MV-4-11 (cell line): ENCODE data around the gene ZNF74.

Experiments used
- DNase-seq: peaks from one replicate; lab custom pipeline; 2025; lab: John Stamatoyannopoulos, UW

Gene ZNF74

DNA sequence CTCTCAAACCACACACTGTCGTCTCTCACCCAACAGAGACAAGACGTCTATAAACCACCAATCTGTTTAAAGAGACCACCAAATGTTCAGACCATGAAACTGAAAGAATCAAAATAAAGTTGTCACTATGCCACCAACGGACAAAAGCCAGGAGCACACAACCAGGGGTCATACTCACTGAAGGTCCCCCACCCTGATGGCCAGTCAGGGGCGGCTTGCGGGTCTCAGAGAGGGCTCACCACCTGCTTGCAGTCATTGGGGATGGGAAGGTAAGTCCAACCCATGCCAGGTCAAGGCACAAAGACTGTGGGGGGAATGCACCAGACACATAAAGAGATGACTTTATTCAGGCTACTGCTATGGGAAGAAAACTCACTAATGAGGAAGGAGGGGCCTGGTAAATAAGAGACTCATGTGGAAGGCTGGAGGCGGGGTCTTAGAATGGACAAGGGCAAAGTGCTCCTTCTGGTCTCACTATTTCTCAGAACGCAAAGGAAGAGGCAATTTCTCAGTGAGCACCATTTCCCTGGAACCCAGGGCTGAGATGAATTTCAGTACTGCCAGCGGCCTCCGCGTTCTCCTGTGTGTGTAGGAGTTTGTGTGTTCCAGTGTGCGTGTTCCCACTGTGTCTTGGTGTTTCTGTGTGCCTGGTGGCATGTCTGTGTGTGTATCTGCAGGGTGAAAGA lies 26.3 kb downstream of the ZNF74 start:
- no peak for DNase-seq

DNA sequence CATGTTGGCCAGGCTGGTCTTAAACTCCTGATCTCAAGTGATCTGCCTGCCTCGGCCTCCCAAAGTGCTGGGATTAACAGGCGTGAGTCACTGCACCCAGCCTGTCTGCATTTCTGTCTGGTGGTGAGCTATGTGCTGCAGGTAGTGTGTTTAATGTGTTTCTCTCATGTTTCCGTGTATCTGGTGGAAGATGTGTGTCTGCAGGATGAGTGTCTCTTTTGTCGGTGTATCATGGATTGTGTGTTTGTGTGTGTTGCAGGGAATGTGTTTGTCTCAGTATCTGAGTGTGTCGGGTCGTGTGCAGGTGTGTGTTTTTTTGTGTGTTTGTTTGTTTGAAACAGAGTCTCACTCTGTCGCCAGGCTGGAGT lies 27.5 kb downstream of the ZNF74 start:
- DNase-seq = no peak

DNA sequence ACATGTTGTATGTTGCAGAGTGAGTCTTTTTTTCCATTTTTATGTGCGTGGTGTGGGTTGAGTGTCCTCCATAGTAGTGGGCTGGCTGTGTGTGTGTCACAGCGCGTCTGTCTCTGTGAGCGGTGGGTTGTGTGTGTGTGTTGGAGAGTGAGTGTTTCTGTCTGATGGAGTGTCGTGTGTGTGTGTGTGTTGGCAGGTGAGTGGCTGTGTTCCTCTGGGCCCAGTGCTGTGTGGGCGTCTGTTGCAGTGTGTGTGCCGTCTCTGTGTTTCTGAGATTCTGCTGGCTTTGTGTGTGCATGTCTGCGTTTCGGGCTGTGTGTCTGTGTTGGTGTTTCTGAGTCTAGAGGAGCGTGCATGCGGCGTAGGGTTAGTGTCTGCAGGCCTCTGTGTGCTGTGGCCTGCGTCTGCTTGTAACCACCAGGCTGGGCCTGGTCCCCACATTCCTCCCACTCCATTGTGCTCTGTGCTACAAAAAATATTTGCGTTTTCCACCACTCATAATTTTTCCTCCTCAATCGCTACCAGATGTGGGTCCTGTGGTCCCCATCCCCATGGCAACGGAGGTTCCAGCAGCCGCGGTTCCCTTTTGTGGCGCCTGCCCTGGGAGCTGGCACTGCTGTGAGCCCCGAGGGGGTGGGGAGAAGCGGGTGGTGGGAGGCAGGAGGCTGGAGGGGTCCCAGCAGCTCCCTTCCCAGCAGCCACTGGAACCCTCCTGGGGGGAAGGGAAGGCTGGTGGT lies 28.5 kb downstream of the ZNF74 start:
- DNase-seq = peak; percentile 78

DNA sequence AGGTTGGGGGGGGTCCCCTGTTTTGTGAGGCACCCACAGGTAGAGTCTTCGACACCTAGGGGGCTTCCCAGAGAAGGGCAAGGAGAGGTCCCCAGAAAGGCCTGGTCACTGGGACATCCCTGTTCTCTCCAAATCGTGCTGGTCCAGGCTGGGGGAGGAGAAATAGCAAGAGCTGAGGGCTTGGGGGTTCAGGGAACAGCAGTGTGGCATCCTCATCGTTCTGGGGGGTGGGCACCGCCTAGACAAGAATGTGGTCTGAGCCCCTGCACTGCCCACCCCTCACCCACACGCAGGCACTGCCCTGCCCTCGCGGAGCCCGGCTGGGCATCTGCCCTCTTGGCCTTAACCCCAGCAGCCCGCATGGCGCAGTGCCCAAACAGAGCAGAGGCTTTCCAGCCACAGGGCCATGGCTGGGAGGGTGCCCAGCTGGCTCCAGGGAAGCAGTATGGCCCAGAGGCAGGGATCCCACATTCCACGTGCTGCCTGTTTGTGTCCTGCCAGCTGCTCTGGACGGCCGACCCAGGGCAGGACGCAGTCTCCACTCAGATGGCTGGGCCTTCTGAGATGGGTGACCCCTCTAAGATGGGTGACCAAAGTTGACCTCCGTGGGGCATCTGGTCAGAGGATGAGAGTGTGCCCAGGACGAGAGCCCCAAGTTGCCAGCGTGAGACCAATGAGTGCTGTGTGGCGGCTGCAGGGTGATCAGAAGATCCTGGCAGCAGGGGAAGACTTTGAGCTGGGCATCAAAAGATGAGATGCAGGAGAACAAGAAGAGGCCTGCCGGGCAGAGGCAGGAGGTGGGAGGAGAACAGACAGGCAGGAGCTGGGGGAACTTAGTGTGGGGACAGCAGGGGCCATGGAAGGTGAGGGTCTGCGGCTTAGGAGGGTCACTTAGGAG lies 29.3 kb downstream of the ZNF74 start:
- DNase-seq = no peak

DNA sequence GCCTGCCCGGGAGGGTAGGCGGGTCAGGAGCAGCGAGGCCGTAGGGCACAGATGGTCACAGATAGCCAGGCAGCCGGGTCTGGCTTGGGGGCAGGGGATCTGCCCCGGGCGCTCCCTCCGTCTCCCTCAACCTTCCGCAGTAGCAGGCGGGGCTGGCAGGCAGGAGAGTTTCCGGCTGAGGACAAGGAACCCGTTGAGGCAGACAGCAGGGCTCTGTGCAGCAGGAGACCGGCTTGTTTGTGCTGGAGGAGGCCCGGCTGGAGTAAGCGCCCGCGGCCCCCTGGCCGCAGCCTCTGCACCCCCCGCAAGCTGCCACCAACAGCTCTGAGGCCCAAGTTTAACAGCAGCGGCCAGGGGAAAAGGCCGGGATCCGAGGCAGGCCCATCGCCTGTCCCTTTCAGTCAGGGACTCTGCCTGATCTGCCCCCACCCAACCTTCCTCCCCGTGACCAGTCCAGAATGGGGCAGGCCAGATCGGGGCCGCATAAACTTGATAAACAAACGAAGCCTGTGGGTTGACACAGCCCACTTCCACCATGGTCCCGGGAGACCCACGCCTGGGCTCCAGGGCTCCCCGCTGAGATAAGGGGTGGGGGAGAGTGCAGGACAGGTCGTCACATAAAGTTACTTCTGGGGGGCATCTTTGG lies 30.1 kb downstream of the ZNF74 start:
- DNase-seq = no peak

DNA sequence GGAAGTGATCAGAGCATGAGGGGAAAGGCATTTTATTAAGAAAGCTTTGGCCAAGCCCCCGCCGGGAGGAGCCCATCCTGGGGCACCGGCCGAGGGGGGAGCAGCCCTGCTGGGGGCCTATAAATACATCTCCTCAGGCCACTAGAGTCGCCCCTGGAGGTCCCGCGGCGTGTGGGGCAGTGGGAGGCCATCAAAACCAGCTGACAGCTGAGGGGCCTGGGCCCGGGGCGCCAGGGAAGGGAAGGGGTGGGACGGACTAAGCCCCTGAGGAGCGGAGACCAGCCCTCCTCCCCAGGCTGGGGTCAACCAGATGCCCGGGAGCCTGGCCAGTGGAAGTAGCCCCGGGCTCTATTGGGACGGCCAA lies 30.6 kb downstream of the ZNF74 start:
- DNase-seq = no peak

DNA sequence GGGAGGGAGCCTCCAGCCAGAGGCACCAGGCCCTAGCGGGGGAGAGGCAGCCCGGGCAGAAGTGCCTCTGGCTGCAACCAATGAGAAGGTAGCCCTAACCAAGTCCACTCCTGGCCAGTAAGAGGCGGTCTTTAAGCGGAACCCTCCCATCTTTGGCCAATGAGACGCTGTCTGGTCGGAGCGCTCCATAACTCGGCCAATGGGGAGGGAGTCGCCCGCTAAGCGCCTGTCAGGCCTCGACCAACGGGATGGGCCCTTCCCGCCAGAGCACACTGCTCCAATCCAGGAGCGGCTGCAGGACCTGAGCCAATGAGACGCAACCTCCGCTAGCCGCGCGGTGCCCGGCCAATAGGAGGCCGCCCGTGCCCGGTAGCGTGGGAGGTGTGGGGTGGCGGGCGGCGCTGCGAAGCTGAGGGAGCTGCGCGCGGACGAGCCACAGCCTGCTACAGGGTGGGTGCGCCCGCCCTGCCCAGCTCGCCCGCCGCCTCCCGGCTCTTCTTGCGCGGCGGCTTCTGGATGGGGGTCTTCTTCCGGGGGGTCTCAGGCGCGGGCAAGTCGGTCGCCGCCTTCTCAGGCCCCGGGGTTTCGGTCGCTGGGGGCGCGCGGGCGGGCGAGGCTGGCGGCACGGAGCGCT lies 31.1 kb downstream of the ZNF74 start:
- no peak for DNase-seq

DNA sequence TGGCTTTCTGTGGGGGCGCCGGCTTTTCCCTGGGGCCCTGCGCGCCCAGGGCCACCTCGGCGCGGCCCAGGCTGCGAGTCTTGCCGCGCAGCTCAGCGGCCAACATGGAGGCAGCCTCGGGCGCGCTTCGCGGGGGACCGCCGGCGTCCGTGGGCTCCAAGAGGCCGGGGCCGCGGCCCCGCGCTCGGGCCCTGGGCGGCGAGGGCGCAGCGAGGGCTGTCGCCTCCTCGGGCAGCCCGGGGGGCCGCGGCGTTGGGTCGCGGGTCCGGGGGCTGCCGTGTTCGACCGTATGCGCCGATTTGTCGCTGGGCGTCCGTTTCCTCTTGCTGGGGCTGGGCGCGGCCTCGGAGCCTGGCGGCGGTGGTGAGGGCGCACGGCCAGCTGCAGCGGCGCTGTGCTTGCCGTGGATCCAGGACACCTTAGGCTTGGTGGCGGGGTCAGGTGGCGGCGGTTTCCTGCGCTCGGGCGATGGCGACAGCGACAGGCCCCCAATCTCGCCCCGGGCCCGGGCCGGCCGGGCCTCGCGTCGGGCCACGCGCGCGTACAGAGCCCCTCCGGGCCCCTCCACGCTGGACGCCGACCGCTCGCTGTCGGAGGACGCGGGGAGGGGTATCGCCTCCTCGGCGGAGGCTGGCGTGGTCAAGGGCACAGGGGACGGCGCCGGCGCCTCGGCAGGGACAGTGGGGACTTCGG lies 31.8 kb downstream of the ZNF74 start:
- DNase-seq = no peak

DNA sequence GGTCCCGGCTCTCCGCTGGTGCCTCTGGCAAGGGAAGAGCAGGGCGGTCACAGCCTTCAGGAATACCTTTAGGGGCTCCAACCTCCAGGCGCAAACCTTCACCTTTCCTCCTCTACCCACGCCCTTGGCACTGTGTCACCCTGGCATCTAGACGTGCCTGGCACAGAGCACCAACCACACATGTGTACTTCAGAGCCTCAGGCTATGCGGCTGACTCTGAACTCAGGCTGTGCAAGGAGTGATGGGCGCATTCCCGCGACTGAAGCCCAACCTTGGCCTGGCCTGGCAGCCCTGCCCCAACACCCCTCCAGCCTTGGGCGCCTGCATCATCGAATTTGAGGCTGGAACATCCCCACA lies 32.3 kb downstream of the ZNF74 start:
- DNase-seq = no peak

DNA sequence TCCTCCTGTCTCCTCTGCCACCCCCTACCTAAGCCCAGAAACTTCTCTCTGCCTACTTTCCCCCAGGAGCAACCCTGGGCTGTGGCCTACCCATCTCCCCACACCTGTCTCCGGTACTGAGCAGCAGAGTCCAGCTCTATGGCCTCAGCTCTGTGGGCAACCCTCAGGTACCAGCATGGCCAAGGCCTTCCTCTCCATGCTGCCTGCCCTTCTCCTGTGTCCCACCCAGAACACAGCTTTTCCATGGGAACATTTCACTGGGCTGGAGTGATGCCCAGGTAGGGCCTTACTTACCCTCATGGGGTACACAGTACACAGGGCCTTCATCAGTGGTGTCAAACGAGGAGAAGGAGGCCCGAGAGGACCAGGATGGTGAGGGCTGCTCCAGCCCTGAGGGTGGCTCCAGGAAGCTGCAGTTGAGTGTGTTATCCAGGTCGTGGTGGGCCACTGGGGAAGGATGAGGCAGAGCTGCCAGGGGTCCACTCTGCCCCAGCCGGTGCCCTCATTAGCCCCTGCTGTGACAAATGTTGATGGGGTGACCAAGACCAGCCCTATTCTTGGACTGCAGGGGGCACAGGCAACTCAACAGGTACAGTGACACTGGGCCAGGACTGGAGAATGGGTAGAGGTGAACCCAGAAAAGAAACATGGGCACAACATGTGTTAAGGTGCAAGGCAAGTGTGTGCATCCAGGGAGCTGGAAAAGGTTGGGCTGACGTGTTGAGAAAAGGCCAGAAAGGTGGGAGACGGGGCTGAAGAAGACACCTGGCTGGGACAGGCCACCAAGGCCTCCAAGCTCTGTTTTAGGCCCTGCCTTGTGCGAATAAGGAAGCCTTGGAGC lies 33.4 kb downstream of the ZNF74 start:
- no peak for DNase-seq

DNA sequence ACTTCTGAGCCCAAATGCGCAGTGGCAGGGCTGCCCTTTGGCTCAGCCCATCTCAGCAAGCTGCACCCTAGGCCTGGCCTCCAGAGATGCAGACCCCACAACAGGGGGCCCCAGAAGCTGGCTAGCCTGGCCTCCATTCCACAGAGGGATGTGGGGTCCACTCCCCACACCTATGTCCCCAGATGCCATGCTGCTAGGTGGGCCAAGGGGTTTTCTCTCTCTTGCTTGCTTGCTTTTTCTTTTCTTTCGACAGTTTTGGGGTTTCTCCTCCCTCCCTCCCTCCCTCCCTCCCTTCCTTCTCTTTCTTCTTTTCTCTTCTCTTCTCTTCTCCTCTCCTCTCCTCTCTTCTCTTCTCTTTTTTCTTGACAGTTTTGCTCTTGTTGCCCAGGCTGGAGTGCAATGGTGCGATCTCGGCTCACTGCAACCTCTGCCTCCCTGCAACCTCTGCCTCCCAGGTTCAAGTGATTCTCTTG lies 34.0 kb downstream of the ZNF74 start:
- DNase-seq = no peak

DNA sequence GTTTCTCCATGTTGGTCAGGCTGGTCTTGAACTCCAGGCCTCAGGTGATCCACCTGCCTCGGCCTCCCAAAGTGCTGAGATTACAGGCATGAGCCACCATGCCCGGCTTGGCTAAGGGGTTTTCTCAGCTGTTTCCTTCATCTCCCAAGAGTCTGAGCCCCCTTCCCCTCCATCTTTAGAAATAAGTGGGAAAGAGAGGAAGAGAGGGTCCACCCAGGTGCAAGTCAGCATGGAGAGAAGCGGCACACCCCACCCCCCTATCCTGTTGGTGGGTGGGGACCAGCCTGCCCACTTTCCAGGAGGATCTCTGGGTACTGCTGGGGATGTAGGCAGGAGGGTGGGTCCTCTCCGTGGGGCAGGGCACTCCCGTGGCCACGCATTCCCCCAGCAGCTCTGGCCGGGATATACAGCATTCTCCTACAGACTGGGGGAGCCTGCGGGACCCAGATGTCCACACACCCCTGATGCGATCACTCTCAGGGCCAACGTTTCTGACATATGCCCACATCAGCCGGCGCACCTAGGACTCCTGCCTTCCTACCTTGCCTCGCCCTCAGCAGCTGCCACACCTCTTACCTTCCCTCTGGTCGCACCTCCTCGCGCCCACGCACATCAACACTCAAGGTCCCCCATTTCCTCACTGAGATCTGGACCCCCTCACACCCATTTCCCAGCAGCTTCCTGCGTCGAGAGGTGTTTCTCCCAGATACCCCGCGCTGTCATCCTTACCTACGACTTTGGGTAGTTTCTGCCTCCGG lies 34.7 kb downstream of the ZNF74 start:
- DNase-seq = no peak

DNA sequence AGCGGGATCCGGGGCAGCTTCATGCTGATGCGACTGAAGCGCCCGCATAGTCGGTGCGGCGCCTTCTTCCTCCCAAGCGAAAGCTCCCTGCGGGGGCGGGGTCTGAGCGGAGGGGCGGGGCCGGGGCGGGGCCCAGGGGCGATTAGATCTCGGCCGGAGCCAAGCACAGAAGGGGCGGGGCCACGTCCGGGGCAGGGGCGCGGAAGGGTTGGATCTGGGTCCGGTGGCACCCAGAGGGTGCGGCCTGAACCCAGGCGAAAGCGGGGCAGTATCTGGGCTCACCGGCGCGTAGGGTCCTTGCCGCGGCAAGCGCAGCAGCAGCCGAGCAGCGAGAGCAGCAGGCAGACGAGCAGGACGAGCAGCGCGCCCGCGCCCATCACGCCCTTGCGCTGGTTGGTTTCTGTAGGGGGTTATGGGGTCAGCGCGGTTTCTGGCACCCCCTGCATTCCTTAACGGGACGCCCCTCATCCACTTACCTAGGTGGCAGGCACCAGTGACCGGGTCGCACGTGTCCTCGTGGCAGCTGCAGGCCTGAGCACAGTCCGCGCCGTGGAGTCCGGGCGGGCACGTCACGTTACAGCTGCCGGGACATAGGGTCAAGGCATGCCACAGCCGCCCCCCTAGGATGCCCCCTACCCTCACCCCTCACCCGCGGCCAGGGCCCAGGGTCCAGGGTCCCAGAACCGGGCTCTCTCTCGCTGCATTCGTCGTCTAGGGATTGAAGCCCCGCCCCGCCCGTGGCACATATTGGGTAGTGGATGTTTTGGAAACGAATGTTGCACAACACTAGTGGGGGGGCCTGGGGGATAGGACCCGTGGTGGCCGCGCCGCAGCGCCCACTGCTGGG lies 35.5 kb downstream of the ZNF74 start:
- DNase-seq = peak; percentile 59

DNA sequence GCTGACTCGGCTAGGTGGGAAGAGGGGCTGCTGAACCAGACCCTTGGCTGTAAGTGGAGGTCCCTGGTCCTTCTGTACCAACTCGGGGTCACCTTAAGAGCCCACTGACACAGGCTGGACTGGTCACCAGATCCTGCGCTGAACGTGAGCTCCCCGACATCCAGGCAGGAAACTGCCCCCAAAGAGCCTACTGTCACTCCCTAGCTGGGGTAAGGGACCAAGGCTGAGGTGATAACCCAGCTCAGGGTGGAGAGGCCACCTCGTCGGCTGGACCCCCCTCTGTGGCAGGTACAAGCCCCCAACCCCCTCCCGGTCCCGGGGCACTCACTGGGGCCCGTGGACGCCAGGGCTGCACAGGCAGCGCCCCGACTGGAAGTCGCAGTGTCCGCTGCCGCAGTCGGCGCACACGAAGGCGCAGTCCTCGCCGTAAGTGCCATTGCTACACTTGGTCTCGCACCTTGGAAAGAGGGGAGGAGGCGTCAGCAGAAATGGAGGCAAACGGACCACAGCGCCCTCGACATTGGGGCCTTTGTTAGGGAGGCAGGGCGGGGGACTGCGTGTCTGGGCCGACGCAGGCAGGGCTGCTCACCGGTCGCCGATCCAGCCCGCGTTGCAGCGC lies 36.3 kb downstream of the ZNF74 start:
- no peak for DNase-seq

DNA sequence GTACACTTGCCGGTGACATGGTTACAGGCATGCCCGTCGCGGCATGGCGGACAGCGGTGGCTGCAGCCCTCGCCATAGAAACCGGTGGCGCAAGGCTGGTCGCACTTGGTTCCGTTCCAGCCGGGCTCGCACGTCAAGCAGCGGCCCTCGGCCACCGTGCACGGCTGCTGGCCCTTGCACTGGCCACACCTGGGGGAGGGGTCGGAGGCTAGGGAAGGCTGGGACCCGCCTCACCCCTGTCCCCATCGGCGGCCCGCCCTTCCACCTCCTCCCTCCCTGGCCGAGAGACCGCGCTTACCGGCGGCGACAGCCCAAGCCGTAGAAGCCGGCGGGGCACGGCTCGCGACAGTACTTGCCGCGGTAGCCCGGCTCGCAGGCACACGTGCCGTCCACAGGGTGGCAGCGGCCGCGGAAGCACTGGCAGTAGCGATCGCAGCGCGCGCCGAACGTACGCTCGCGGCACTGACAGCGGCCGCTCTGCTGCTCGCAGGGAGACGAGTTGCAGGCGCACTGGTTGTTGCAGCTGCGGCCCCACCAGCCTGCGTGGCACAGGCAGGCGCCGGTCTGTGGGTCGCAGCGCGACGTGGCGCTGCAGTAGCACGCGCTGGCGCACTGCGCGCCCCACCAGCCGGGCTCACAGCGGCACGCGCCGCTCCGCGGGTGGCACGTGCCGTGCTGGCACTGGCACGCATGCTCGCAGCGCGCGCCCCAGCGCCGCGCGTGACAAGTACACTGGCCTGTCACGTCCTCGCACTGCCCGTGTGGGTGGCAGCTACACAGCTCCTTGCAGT lies 37.0 kb downstream of the ZNF74 start:
- peak; percentile 11 for DNase-seq

DNA sequence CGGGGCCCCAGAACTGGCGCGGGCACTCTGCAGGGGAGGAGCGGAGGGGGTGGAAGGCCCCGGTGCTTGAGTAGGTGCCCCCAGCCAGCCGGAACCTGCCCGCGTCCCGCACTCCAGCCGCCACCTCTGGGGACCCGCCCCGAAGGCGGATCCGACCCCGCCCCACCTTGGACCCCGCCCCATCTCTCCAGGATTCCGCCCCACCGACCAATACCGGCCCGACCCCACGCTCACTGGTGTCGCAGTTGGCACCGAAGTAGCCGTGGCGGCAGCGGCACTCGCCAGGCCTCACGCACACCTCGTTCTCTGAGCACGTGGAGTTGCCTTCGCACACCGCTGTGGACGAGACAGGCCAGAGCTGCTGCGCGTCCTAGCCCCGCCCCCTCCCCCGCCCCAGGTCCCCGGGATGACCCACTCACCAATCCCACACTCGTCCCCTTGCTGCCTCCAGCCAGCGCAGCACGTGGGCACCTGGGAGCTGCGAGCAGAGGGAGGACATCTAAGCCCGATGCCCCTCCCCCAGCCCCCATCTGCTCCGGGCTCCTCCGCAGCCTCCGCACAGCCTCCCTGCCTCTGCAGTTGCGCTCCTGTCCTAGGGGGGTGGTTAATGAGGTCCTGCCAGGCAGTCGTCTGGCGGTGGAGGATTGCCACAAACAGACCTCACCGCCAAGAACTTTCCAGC lies 37.7 kb downstream of the ZNF74 start:
- DNase-seq = no peak

DNA sequence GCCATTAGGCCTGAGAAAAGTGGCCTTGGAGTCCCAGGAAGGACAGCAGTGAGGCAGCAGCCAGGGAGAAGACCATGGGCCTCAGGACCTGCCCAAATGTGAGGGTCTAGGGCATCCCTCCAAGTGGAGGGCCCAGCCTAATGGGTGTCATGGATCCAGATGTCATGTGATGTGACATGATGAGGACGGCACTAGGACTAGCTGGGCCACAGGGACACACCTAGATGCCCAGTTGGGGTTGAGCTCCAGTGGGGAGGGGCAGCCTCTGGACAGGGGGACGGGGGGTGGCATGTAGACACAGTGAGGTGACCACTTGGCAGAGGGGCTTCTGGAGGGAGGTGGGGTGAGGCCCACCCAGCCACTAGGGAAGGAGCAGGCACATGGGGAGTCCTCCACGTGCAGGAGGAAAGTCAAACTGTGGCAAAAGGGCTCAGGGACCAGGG lies 38.3 kb downstream of the ZNF74 start:
- DNase-seq = no peak
